Activated CD8-positive, alpha-beta memory T cell treated with anti-CD3 and anti-CD28 coated beads for 24 hours (primary cell): ENCODE results near the gene CDY1B.
"Not testable (repeated sequence)": the region's sequence is repeated elsewhere in the genome, so short reads cannot be mapped to it uniquely, and the experiment has no call there.

Experiments used
- DNase-seq: peaks from one replicate; pipeline ENCODE4 v3.0.0-alpha.2; 2020

The CDY1B gene

DNA sequence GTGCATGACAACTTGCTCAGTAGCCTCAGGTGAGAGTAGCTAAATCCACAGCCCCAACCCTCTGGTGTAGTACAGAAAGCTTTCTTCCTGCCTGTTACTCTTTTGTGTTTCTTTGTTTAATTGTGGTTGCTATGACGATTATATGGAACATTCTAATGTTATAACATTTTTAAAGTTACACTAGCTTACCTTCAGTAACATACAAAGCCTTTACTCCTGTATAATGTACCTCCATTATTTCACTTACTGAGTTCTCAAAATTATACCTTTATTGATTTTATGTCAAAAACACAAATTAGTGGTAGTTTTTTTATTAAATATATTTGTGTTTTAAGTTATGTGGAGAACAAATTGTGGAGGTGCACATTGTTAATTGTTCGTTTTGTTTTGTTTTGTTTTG lies at the start of gene CDY1B:
CDY1B (minus strand) TSS at position 101 of the 400 bp plus-strand sequence. CDS start 331 bp downstream, outside the sequence.
- DNase-seq, result not testable (repeated sequence)

DNA sequence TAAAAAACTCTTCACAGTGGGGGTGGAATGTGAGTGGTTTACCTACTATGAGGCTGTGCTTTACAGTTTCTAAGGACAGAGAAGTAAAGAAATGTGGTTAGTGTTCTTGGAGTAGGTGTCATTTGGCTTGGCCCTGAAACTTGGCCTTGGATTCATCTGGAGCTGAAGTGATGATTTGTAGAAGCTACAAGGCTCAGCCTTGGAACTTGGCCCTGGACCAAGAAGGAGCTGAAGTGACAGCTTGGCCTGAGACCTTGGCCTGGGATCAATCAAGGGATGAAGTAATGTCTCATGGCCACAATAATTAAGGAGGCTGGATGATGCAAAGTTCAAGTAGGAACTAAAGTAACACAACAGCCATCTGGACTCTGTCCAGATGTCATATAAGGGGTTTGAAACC lies 1.7 kb upstream of the CDY1B start:
- DNase-seq, result not testable (repeated sequence)

DNA sequence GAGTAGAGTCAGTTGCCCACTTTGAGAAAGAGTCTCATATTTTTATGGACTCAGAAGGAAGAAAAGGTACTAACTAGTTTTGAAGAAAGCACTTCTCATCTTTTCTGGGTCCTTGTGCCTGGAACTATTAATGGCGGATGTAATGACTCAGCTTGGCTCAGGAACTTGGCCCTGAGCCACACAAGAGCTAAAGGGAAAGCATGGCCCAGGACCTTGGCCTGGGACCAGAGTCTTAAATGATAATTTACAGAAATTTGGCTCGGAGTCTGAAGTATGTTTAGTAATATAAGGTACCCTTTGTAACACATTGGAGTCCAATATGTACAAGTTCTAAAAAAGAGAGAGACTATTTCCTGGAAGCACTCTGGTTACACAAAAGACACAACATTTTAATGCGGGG lies 4.6 kb downstream of the CDY1B start:
- DNase-seq, result not testable (repeated sequence)

- DNase-seq, result not testable (repeated sequence)
Observed at GRCh38 chrY:24039008-24039718, 8.7 kb downstream of the CDY1B start.

- not testable (repeated sequence) for DNase-seq
Observed at GRCh38 chrY:24026212-24027103, 21.4 kb downstream of the CDY1B start.
